K562 (cell line): ENCODE data around the gene POT1. TPM values are rescaled to one million over a fixed set of nuclear protein-coding genes. Genes with fewer than 3 reads are reported as not detected.

Experiments used
- ATAC-seq: fragments of 200-7000 bp; cut with Tn5 transposase; 3 replicates; pipeline ENCODE4 v1.9.1; 2020; ENCODE audit warnings: moderate library complexity
- BruUV-seq: library from RNA; stranded (reverse); fragments of 400-500 nt; replicated peaks from 2 replicates; lab custom pipeline; 2021; lab: Mats Ljungman, UMichigan
- CTCF ChIA-PET: fragments of 300-600 bp; formaldehyde crosslinking; extraction: SDS; loops from one replicate; lab custom pipeline; 2021; ENCODE audit warnings: low intra/inter-chr PET ratio; lab: Yijun Ruan, JAX
- POLR2A ChIA-PET: fragments of 300-600, 350-650 bp; sonication (Branson Sonifier 250); formaldehyde crosslinking; extraction: SDS; loops from one replicate; lab custom pipeline; 2021; ENCODE audit warnings: antibody characterized with exemption, inconsistent platforms; lab: Yijun Ruan, JAX
- DNase-seq, 4 experiments: peaks; one replicate each; pipeline versions ENCODE4 v3.0.0 to v3.0.0-alpha.2; 2011 to 2018; ENCODE audit warnings: low spot score in 3 of 4, mixed read lengths in 3 of 4; ENCODE audit errors: extremely low read depth in 1 of 4
- FAIRE-seq: peaks from 2 replicates; lab custom pipeline; 2011; peaks lifted over from hg19 to GRCh38; lab: Jason Lieb, UNC
- H2AFZ ChIP-seq: 2 replicates; pipeline ENCODE4 v1.6.0; 2011; ENCODE audit warnings: low read depth, low read length, control low read depth, inconsistent platforms
- H3K27ac ChIP-seq: fragments of 200-600 bp; 3 replicates; pipeline ENCODE4 v1.8.0; 2011; ENCODE audit warnings: low read depth, mild to moderate bottlenecking, control low read depth, inconsistent platforms, low read length, moderate library complexity, mixed read lengths; ENCODE audit errors: extremely low read depth
- H3K27me3 ChIP-seq, 2 experiments: fragments of 300-600 bp in 1 of 2; 2 replicates in 1 of 2; 3 replicates in 1 of 2; pipeline versions ENCODE4 v1.6.0 to v1.8.0; 2011; ENCODE audit warnings: inconsistent platforms in 2 of 2, low read length in 2 of 2, mild to moderate bottlenecking in 1 of 2, mixed read lengths in 1 of 2, moderate library complexity in 1 of 2; ENCODE audit not compliant: control insufficient read depth in 2 of 2, insufficient read depth in 2 of 2
- H3K36me3 ChIP-seq: fragments of 300-600 bp; 3 replicates; pipeline ENCODE4 v1.8.0; 2011; ENCODE audit warnings: mild to moderate bottlenecking, low read length, inconsistent platforms; ENCODE audit not compliant: control insufficient read depth, insufficient read depth
- H3K4me1 ChIP-seq, 2 experiments: fragments of 200-600 bp in 1 of 2; replicated peaks in 1 of 2; 2 replicates in 1 of 2; 3 replicates in 1 of 2; pipeline versions ENCODE4 v1.5.1 to v1.8.0; 2011; ENCODE audit warnings: inconsistent platforms in 2 of 2, low read length in 2 of 2, mild to moderate bottlenecking in 1 of 2, mixed read lengths in 1 of 2, moderate library complexity in 1 of 2; ENCODE audit not compliant: control insufficient read depth in 2 of 2, insufficient read depth in 2 of 2
- H3K4me2 ChIP-seq: 2 replicates; pipeline ENCODE4 v1.6.1; 2011; ENCODE audit warnings: low read length, control low read depth, inconsistent platforms, mixed read lengths; ENCODE audit not compliant: insufficient read depth
- H3K4me3 ChIP-seq: fragments of 200-600 bp; sonication (generic), shearing (Covaris generic); 2 replicates; pipeline ENCODE4 v1.5.1; 2016; ENCODE audit warnings: control low read depth, inconsistent platforms
- H3K79me2 ChIP-seq: fragments of 200-600 bp; 3 replicates; pipeline ENCODE4 v1.8.0; 2011; ENCODE audit warnings: low read length, inconsistent platforms; ENCODE audit not compliant: control insufficient read depth, insufficient read depth
- H3K9ac ChIP-seq, 2 experiments: 2 replicates each; pipeline versions ENCODE4 v1.6.0 to v1.6.1; 2011; ENCODE audit warnings: low read depth in 2 of 2, low read length in 2 of 2, control low read depth in 1 of 2, inconsistent platforms in 1 of 2, mild to moderate bottlenecking in 1 of 2, mixed read lengths in 1 of 2; ENCODE audit not compliant: insufficient read depth in 1 of 2
- H3K9me1 ChIP-seq: one replicate; pipeline ENCODE4 v1.6.0; 2011; ENCODE audit warnings: inconsistent platforms, mild to moderate bottlenecking, low read length, moderate library complexity; ENCODE audit not compliant: control insufficient read depth, insufficient read depth
- H3K9me3 ChIP-seq: replicated peaks from 2 replicates; pipeline ENCODE4 v1.5.1; 2011; ENCODE audit warnings: low read depth, low read length, inconsistent platforms; ENCODE audit not compliant: control insufficient read depth, insufficient read depth
- H4K20me1 ChIP-seq: replicated peaks from 2 replicates; pipeline ENCODE4 v1.6.1; 2011; ENCODE audit warnings: low read length, inconsistent platforms, mixed read lengths; ENCODE audit not compliant: control insufficient read depth, insufficient read depth
- CHD2 ChIP-seq: IDR thresholded peaks from 2 replicates; pipeline ENCODE4 v1.6.1; 2011; ENCODE audit warnings: low read depth, low read length
- DMBX1 ChIP-seq: fragments of 250-450 bp; sonication (Bioruptor Pico); IDR thresholded peaks from 2 replicates; pipeline ENCODE4 v1.8.0; 2022; ENCODE audit warnings: inconsistent platforms, mild to moderate bottlenecking, moderate library complexity, borderline replicate concordance
- HMG20A ChIP-seq: fragments of 450-650 bp; formaldehyde crosslinking; conservative IDR thresholded peaks from 2 replicates; pipeline ENCODE4 v1.4.0; 2020; ENCODE audit warnings: mild to moderate bottlenecking, mixed read lengths
- ILF3 ChIP-seq: fragments of 450-650 bp; IDR thresholded peaks from 2 replicates; pipeline ENCODE4 v1.6.1; 2018; ENCODE audit warnings: antibody characterized with exemption, mild to moderate bottlenecking, moderate library complexity, borderline replicate concordance
- JUND ChIP-seq, 2 experiments: IDR thresholded peaks; 2 replicates in 1 of 2; 3 replicates in 1 of 2; pipeline ENCODE4 v1.6.1; 2011; ENCODE audit warnings: borderline replicate concordance in 2 of 2, low read depth in 2 of 2, low read length in 2 of 2, improper control_type of control experiment in 1 of 2, missing biosample characterization in 1 of 2, missing genetic modification characterization in 1 of 2, missing genetic modification reagents in 1 of 2
- MAFF ChIP-seq: IDR thresholded peaks from 2 replicates; pipeline ENCODE4 v1.6.1; 2012; ENCODE audit warnings: low read length, improper control_type of control experiment
- NBN ChIP-seq: fragments of 450-650 bp; IDR thresholded peaks from 2 replicates; pipeline ENCODE4 v1.6.1; 2016; ENCODE audit warnings: low read depth, mild to moderate bottlenecking
- NFE2L1 ChIP-seq: fragments of 450-650 bp; IDR thresholded peaks from 2 replicates; pipeline ENCODE4 v1.6.1; 2016; ENCODE audit warnings: missing genetic modification characterization, low read depth, mild to moderate bottlenecking, missing compliant biosample characterization, moderate library complexity, borderline replicate concordance
- NR2C2 ChIP-seq, 2 experiments: fragments of 200-800 bp in 1 of 2; sonication (Bioruptor generic) in 1 of 2; sonication (generic) in 1 of 2; formaldehyde crosslinking in 1 of 2; IDR thresholded peaks; 2 replicates each; pipeline versions ENCODE4 v1.6.1 to v1.8.0; 2016 to 2022; ENCODE audit warnings: mild to moderate bottlenecking in 1 of 2, missing compliant biosample characterization in 1 of 2, missing genetic modification characterization in 1 of 2, missing genetic modification reagents in 1 of 2
- POU5F1 ChIP-seq: fragments of 150-350 bp; IDR thresholded peaks from 2 replicates; pipeline ENCODE4 v1.6.1; 2014; ENCODE audit warnings: borderline replicate concordance, low read length, low read depth, mild to moderate bottlenecking; ENCODE audit not compliant: partially characterized antibody
- SMARCC2 ChIP-seq: fragments of 450-650 bp; IDR thresholded peaks from 2 replicates; pipeline ENCODE4 v1.6.1; 2017; ENCODE audit warnings: antibody characterized with exemption, moderate library complexity, mild to moderate bottlenecking, low read depth
- TARDBP ChIP-seq: fragments of 450-650 bp; IDR thresholded peaks from 2 replicates; pipeline ENCODE4 v1.6.1; 2016
- ZNF133 ChIP-seq: fragments of 250-450 bp; sonication (Bioruptor Pico); IDR thresholded peaks from 2 replicates; pipeline ENCODE4 v1.4.0; 2020; ENCODE audit warnings: mild to moderate bottlenecking
- ZNF212 ChIP-seq: fragments of 450-650 bp; formaldehyde crosslinking; IDR thresholded peaks from 2 replicates; pipeline ENCODE4 v1.4.0; 2020; ENCODE audit warnings: mild to moderate bottlenecking
- ZNF384 ChIP-seq: IDR thresholded peaks from 2 replicates; pipeline ENCODE4 v1.6.1; 2012; ENCODE audit warnings: low read depth, low read length, improper control_type of control experiment
- WGBS: fragments of 100-300 bp; shearing (Covaris generic); methylation state at CpG from one replicate; pipeline ENCODE4 v1.1.6; 2016; ENCODE audit warnings: low coverage, mixed read lengths; ENCODE audit not compliant: insufficient coverage; ENCODE audit errors: missing lambda C conversion rate; 5-methylcytosine and 5-hydroxymethylcytosine counted together
- in situ Hi-C: fragments of 300-500 bp; cut with MboI; formaldehyde crosslinking; loops from 4 replicates; pipeline ENCODE4 v1.15.0; 2018; ENCODE audit warnings: inconsistent platforms, mixed read lengths
- intact Hi-C: fragments of 100-400 bp; cut with micrococcal nuclease; formaldehyde crosslinking; loops from 2 replicates; pipeline ENCODE4 v1.14.2; 2022
- polyA plus RNA-seq, 8 experiments: library from polyadenylated mRNA; depleted of rRNA in 4 of 8; stranded (reverse) in 5 of 8; unstranded in 3 of 8; fragments of >200 nt; fragmentation: Nextera tagmentation in 2 of 8; fragmentation: Illumina TruSeq in 1 of 8; extraction: Ambion mirVana in 2 of 8; extraction: Trizol in 1 of 8; gene quantifications; 2 replicates each; pipeline versions ENCODE4 v1.2.1 to v1.2.3, GENCODE V29; 2011 to 2014; ENCODE audit warnings: inconsistent platforms in 1 of 8, missing spikeins in 1 of 8
- total RNA-seq, 7 experiments: library from RNA; depleted of rRNA in 6 of 7; stranded (reverse); fragments of >200 nt in 6 of 7; fragmentation: Illumina TruSeq in 2 of 7; extraction: Trizol in 2 of 7; gene quantifications; 2 replicates each; pipeline versions ENCODE4 v1.2.1 to v1.2.3, GENCODE V29; 2011 to 2021; ENCODE audit warnings: low replicate concordance in 1 of 7
- TF ChIP-seq, protein P1 (sequence below), 3 experiments: IDR thresholded peaks in 2 of 3; conservative IDR thresholded peaks in 1 of 3; 2 replicates each; pipeline ENCODE4 v1.5.1; 2011 to 2012; ENCODE audit warnings: low read length in 3 of 3, mild to moderate bottlenecking in 3 of 3, control low read depth in 2 of 3, improper control_type of control experiment in 1 of 3, inconsistent platforms in 1 of 3, low read depth in 1 of 3, mixed read lengths in 1 of 3, moderate library complexity in 1 of 3; ENCODE audit not compliant: insufficient read depth in 2 of 3

POT1 gene
- total and polyA plus RNA-seq, 9 of the 15 experiments (the other 6 are each of a cell fraction or from before 2014, with no cell fraction given): 37.9 to 140 (median 63.6) TPM

DNA sequence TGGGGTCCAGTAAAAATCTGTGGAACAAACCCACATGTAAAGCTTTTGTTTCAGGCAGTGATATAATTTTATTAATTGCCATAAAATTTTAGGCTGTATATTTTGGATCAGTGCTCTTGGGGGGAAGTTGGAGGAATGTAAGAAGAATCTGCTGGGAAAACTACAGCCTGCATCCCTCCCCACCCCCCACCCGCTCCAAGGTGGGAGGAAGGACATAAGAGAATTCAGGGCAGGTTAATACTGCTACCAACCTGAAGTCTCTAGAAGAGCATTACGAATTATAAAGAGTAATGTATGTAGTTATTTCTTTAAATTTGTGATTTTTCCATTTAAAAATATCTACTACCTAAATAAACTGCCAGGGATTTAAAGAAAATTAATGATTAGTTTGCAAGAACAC lies 116.9 kb downstream of the POT1 start:
- CTCF ChIA-PET: no interaction called here
- H3K4me3 ChIP-seq: no peak overlapping the region
- ATAC-seq: no peak
- TF ChIP-seq ZNF212 (CRISPR knock-in tag) (no peak), ILF3 (no peak), HMG20A (no peak), DMBX1 (no peak), ZNF133 (no peak), JUND (IDR thresholded peaks at IDR 0.05; ENCODE audit: borderline replicate concordance, low read depth, low read length) (no peak), JUND (tag; IDR thresholded peaks at IDR 0.05; ENCODE audit: borderline replicate concordance, low read depth, low read length) (no peak), TARDBP (no peak), CHD2 (no peak), POU5F1 (no peak), NFE2L1 (tag) (no peak), MAFF (no peak), NR2C2 (CRISPR knock-in tag; IDR thresholded peaks at IDR 0.05) (no peak), NR2C2 (tag; IDR thresholded peaks at IDR 0.05) (no peak), ZNF384 (no peak), NBN (no peak), SMARCC2 (no peak)
- TF ChIP-seq, protein P1, sequence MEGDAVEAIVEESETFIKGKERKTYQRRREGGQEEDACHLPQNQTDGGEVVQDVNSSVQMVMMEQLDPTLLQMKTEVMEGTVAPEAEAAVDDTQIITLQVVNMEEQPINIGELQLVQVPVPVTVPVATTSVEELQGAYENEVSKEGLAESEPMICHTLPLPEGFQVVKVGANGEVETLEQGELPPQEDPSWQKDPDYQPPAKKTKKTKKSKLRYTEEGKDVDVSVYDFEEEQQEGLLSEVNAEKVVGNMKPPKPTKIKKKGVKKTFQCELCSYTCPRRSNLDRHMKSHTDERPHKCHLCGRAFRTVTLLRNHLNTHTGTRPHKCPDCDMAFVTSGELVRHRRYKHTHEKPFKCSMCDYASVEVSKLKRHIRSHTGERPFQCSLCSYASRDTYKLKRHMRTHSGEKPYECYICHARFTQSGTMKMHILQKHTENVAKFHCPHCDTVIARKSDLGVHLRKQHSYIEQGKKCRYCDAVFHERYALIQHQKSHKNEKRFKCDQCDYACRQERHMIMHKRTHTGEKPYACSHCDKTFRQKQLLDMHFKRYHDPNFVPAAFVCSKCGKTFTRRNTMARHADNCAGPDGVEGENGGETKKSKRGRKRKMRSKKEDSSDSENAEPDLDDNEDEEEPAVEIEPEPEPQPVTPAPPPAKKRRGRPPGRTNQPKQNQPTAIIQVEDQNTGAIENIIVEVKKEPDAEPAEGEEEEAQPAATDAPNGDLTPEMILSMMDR (IDR thresholded peaks at IDR 0.05 in 2 of 3, conservative IDR thresholded peaks at IDR 0.05 in 1 of 3; ENCODE audit: insufficient read depth in 2 of 3, low read depth in 1 of 3, low read length in 3 of 3): no peak
- TF ChIP-seq, all 486 proteins: peak for 0
- no peaks in the 10 kb centered on the region for H3K79me2 ChIP-seq
- H2AFZ ChIP-seq: no peak overlapping the region
- no peaks in the 10 kb centered on the region for H3K36me3 ChIP-seq
- no peaks in the 10 kb centered on the region for H4K20me1 ChIP-seq
- no peaks in the 10 kb centered on the region for H3K27me3 ChIP-seq
- FAIRE-seq (no peak), DNase-seq (no peak)
- 3% methylated on average over 2 of the region's 2 CpGs for WGBS
- no peak overlapping the region for H3K9ac ChIP-seq
- BruUV-seq: no TSS peak
- H3K4me2 ChIP-seq: no peak overlapping the region
- POLR2A ChIA-PET: no interaction called here
- no peak overlapping the region for H3K27ac ChIP-seq
- no peaks in the 10 kb centered on the region for H3K9me1 ChIP-seq
- H3K4me1 ChIP-seq: no peaks in the 10 kb centered on the region
- in situ Hi-C loops (no loop called here), intact Hi-C loops (no loop called here)
- no peaks in the 10 kb centered on the region for H3K9me3 ChIP-seq
